Endothelial cell of umbilical vein (primary cell): ENCODE data around the gene TRMT44. TPM values are rescaled to one million over a fixed set of nuclear protein-coding genes. Genes with fewer than 3 reads are reported as not detected.

Source experiments
- BruUV-seq: library from RNA; stranded (reverse); fragments of 400-500 nt; replicated peaks from 2 replicates; lab custom pipeline; 2021; lab: Mats Ljungman, UMichigan
- CTCF ChIA-PET: fragments of 300-600, 350-600 bp; sonication (Branson Sonifier 250); formaldehyde crosslinking; loops from one replicate; lab custom pipeline; 2021; ENCODE audit warnings: antibody characterized with exemption, inconsistent platforms; lab: Charles Lee
- POLR2A ChIA-PET: fragments of 300-600, 350-600 bp; sonication (Branson Sonifier 250); formaldehyde crosslinking; loops from one replicate; lab custom pipeline; 2021; ENCODE audit warnings: antibody characterized with exemption, inconsistent platforms; lab: Charles Lee
- DNase-seq: peaks from one replicate; pipeline ENCODE4 v3.0.0-alpha.2; 2011; ENCODE audit warnings: low read depth, low spot score
- FAIRE-seq: peaks from 2 replicates; lab custom pipeline; 2011; peaks lifted over from hg19 to GRCh38; lab: Jason Lieb, UNC
- H2AFZ ChIP-seq: 2 replicates; pipeline ENCODE4 v1.6.0; 2012; ENCODE audit warnings: low read depth, low read length, control low read depth, inconsistent platforms
- H3K27ac ChIP-seq: 2 replicates; pipeline ENCODE4 v1.5.1; 2011; ENCODE audit warnings: low read depth, mild to moderate bottlenecking, control low read depth, low read length, moderate library complexity; ENCODE audit not compliant: insufficient read depth
- H3K27me3 ChIP-seq, 2 experiments: 2 replicates each; pipeline versions ENCODE4 v1.6.0 to v1.6.1; 2011; ENCODE audit warnings: low read length in 2 of 2, mixed read lengths in 1 of 2; ENCODE audit not compliant: control insufficient read depth in 2 of 2, insufficient read depth in 2 of 2
- H3K36me3 ChIP-seq, 2 experiments: 2 replicates in 1 of 2; 3 replicates in 1 of 2; pipeline ENCODE4 v1.5.1; 2011; ENCODE audit warnings: low read length in 2 of 2, mild to moderate bottlenecking in 1 of 2, moderate library complexity in 1 of 2; ENCODE audit not compliant: control insufficient read depth in 2 of 2, insufficient read depth in 2 of 2; ENCODE audit errors: extremely low read depth in 1 of 2
- H3K4me1 ChIP-seq: 3 replicates; pipeline ENCODE4 v1.5.1; 2011; ENCODE audit warnings: mild to moderate bottlenecking, low read length; ENCODE audit not compliant: control insufficient read depth, insufficient read depth; ENCODE audit errors: extremely low read depth
- H3K4me2 ChIP-seq: 2 replicates; pipeline ENCODE4 v1.6.1; 2011; ENCODE audit warnings: low read length, control low read depth, mixed read lengths; ENCODE audit not compliant: insufficient read depth
- H3K4me3 ChIP-seq, 3 experiments: fragments of 200-600 bp in 1 of 3; sonication (generic), shearing (Covaris generic) in 1 of 3; replicated peaks in 1 of 3; 2 replicates each; pipeline ENCODE4 v1.5.1; 2011 to 2016; ENCODE audit warnings: control low read depth in 3 of 3, low read length in 3 of 3, mild to moderate bottlenecking in 2 of 3, inconsistent platforms in 1 of 3, low read depth in 1 of 3, moderate library complexity in 1 of 3; ENCODE audit not compliant: insufficient read depth in 1 of 3
- H3K79me2 ChIP-seq: 2 replicates; pipeline ENCODE4 v1.6.0; 2012; ENCODE audit warnings: low read length, inconsistent platforms; ENCODE audit not compliant: control insufficient read depth, insufficient read depth
- H3K9ac ChIP-seq: replicated peaks from 2 replicates; pipeline ENCODE3; 2011; ENCODE audit warnings: low read length, control low read depth; ENCODE audit not compliant: insufficient read depth; ENCODE audit errors: extremely low read depth
- H3K9me1 ChIP-seq: replicated peaks from 3 replicates; pipeline ENCODE4 v1.6.0; 2011; ENCODE audit warnings: mild to moderate bottlenecking, low read length; ENCODE audit not compliant: control insufficient read depth, insufficient read depth; ENCODE audit errors: extremely low read depth
- H3K9me3 ChIP-seq: replicated peaks from 2 replicates; pipeline ENCODE4 v1.5.1; 2012; ENCODE audit warnings: low read length, inconsistent platforms; ENCODE audit not compliant: control insufficient read depth, insufficient read depth
- H4K20me1 ChIP-seq: replicated peaks from 2 replicates; pipeline ENCODE3; 2011; ENCODE audit warnings: mild to moderate bottlenecking, low read length; ENCODE audit not compliant: control insufficient read depth, insufficient read depth; ENCODE audit errors: extremely low read depth
- EZH2 ChIP-seq: IDR thresholded peaks from 2 replicates; pipeline ENCODE4 v1.6.1; 2012; ENCODE audit warnings: borderline replicate concordance, low read depth, mild to moderate bottlenecking, moderate library complexity, low read length, inconsistent platforms; ENCODE audit not compliant: severe bottlenecking
- FOS ChIP-seq: IDR thresholded peaks from 2 replicates; pipeline ENCODE4 v1.6.1; 2011; ENCODE audit warnings: mild to moderate bottlenecking, low read length, moderate library complexity, borderline replicate concordance; ENCODE audit not compliant: insufficient read depth
- GATA2 ChIP-seq: IDR thresholded peaks from 2 replicates; pipeline ENCODE4 v1.7.0; 2011; ENCODE audit warnings: low read depth, mild to moderate bottlenecking, moderate library complexity, mixed read lengths, low read length; ENCODE audit not compliant: insufficient read length, insufficient read depth
- JUN ChIP-seq: IDR thresholded peaks from 2 replicates; pipeline ENCODE4 v1.6.1; 2011; ENCODE audit warnings: borderline replicate concordance, low read depth; ENCODE audit not compliant: insufficient read length, insufficient read depth
- MYC ChIP-seq: IDR thresholded peaks from one replicate; pipeline ENCODE4 v1.6.1; 2011; ENCODE audit warnings: mild to moderate bottlenecking, low read depth, low read length
- POLR2A ChIP-seq: IDR thresholded peaks from 2 replicates; pipeline ENCODE4 v1.6.1; 2012; ENCODE audit warnings: low read depth, mild to moderate bottlenecking, control low read depth, low read length
- POLR2AphosphoS5 ChIP-seq: IDR thresholded peaks from 2 replicates; pipeline ENCODE4 v1.6.1; 2012; ENCODE audit warnings: low read depth, mild to moderate bottlenecking, control low read depth, low read length, moderate library complexity; ENCODE audit not compliant: insufficient read depth
- dilution Hi-C: fragments of 300-500 bp; cut with MboI; formaldehyde crosslinking; loops from one replicate; pipeline ENCODE4 v1.15.0; 2019; ENCODE audit warnings: low sequenced_read_pairs; ENCODE audit not compliant: extremely low pct_ligation_motif_present
- intact Hi-C: fragments of 100-400 bp; cut with micrococcal nuclease; formaldehyde crosslinking; loops from one replicate; pipeline ENCODE4 v1.10.0; 2022
- polyA plus RNA-seq, 4 experiments: library from polyadenylated mRNA; depleted of rRNA in 3 of 4; stranded (reverse) in 3 of 4; unstranded in 1 of 4; fragments of >200 nt; gene quantifications; 2 replicates each; pipeline versions ENCODE4 v1.2.1 to v1.2.3, GENCODE V29; 2011 to 2012; ENCODE audit warnings: missing spikeins in 1 of 4
- total RNA-seq: library from RNA; stranded (reverse); gene quantifications from 2 replicates; pipeline ENCODE4 v1.2.3, GENCODE V29; 2021
- TF ChIP-seq, protein P1 (sequence below), 2 donors: IDR thresholded peaks; 1 replicate in 1 of 2; 2 replicates in 1 of 2; pipeline ENCODE4 v1.5.1; 2011; ENCODE audit warnings: low read length in 2 of 2, mild to moderate bottlenecking in 2 of 2, moderate library complexity in 2 of 2, control low read depth in 1 of 2, inconsistent platforms in 1 of 2, low read depth in 1 of 2; ENCODE audit not compliant: insufficient read depth in 1 of 2; ENCODE audit errors: extremely low read depth in 1 of 2
- TF ChIP-seq, protein P2 (sequence below): IDR thresholded peaks from 2 replicates; pipeline ENCODE4 v1.6.1; 2011; ENCODE audit not compliant: insufficient read depth, insufficient read length

The TRMT44 gene
- total and polyA plus RNA-seq, 2 donors (not counting 3 experiments of a cell fraction or from before 2014, with no cell fraction given) = 10.4 to 17.3 TPM

DNA sequence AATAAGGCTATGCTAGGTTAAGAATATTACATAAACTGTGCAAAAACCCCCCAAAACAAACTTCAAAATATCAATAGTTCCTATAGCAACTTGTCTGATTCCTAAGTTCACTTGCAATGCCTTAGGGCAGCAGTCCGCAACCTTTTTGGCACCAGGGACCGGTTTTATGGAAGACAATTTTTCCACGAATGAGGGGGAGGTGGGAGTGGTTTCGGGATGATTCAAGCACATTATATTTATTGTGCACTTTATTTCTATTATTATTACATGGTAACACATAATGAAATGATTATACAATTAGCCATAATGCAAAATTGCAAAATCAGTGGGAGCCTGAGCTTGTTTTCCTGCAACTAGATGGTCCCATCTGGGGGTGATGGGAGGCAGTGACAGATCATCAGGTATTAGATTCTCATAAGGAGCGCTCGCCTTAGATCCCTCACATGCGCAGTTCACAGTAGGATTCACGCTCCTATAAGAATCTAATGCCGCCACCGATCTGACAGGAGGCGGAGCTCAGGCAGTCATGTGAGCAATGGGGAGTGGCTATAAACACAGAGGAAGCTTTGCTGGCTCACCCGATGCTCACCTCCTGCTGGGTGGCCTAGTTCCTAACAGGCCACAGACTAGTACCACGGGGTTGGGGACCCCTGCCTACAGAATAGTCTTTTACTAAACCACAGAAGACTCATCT lies 39.8 kb upstream of the TRMT44 start:
- CTCF ChIA-PET = interaction anchor here (2.0 to 6.7 kb wide), 4 partner anchors 10 to 224 kb away, joined by 17 to 242 read pairs (median 96); partner anchors contain the start of gene HTRA3
- TF ChIP-seq POLR2AphosphoS5 (no peak), MYC (no peak), FOS (no peak), JUN (no peak), GATA2 (no peak), EZH2 (no peak), POLR2A (no peak)
- TF ChIP-seq, protein P1, sequence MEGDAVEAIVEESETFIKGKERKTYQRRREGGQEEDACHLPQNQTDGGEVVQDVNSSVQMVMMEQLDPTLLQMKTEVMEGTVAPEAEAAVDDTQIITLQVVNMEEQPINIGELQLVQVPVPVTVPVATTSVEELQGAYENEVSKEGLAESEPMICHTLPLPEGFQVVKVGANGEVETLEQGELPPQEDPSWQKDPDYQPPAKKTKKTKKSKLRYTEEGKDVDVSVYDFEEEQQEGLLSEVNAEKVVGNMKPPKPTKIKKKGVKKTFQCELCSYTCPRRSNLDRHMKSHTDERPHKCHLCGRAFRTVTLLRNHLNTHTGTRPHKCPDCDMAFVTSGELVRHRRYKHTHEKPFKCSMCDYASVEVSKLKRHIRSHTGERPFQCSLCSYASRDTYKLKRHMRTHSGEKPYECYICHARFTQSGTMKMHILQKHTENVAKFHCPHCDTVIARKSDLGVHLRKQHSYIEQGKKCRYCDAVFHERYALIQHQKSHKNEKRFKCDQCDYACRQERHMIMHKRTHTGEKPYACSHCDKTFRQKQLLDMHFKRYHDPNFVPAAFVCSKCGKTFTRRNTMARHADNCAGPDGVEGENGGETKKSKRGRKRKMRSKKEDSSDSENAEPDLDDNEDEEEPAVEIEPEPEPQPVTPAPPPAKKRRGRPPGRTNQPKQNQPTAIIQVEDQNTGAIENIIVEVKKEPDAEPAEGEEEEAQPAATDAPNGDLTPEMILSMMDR (IDR thresholded peaks at IDR 0.05; ENCODE audit: extremely low read depth in 1 of 2, insufficient read depth in 1 of 2, low read depth in 1 of 2, low read length in 2 of 2) = no peak
- TF ChIP-seq, protein P2, sequence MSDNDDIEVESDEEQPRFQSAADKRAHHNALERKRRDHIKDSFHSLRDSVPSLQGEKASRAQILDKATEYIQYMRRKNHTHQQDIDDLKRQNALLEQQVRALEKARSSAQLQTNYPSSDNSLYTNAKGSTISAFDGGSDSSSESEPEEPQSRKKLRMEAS = no peak
- dilution Hi-C loops (no loop called here), intact Hi-C loops (no loop called here)
- FAIRE-seq (no peak), DNase-seq (no peak)
- Histone ChIP-seq H3K27me3 (no peaks in the 10 kb centered on the region), H3K4me1 (peaks cover 11% of the 10 kb centered on the region), H3K9me1 (no peaks in the 10 kb centered on the region), H3K4me2 (no peak overlapping the region), H3K36me3 (peaks cover 0 to 11% of the 10 kb centered on the region in 2 experiments), H3K27ac (no peak overlapping the region), H3K9me3 (no peaks in the 10 kb centered on the region), H2AFZ (no peak overlapping the region), H3K9ac (no peak overlapping the region), H3K4me3 (no peak overlapping the region), H3K79me2 (no peaks in the 10 kb centered on the region), H4K20me1 (no peaks in the 10 kb centered on the region)
- POLR2A ChIA-PET = interaction anchor here (1.2 kb wide), 1 partner anchor 131 kb away, joined by 3 read pairs; the partner anchor contains the start of gene HTRA3
- no TSS peak for BruUV-seq
